Upper lobe of left lung (tissue), 6 donors: ENCODE measurements around the gene ANKS4B. TPM values are rescaled to one million over a fixed set of nuclear protein-coding genes. Genes with fewer than 3 reads are reported as not detected.

ENCODE experiments used
- ATAC-seq, 2 donors: fragments of 200-7000 bp; cut with Tn5 transposase; one replicate each; pipeline ENCODE4 v1.9.1; 2022; ENCODE audit warnings: mild to moderate bottlenecking in 2 of 2, moderate library complexity in 2 of 2; ENCODE audit not compliant: low FRiP score in 2 of 2
- DNase-seq, 2 donors: peaks; one replicate each; pipeline ENCODE4 v3.0.0-alpha.2; 2019 to 2020
- H3K27ac ChIP-seq, 4 donors: fragments of 200-600 bp; sonication (generic); one replicate each; pipeline ENCODE4 v1.5.1; 2016 to 2019
- H3K27me3 ChIP-seq, 4 donors: fragments of 200-600 bp; sonication (generic); one replicate each; pipeline ENCODE4 v1.5.1; 2017 to 2019
- H3K36me3 ChIP-seq, 4 donors: fragments of 200-600 bp; sonication (generic); one replicate each; pipeline ENCODE4 v1.5.1; 2016 to 2019
- H3K4me1 ChIP-seq, 4 donors: fragments of 200-600 bp; sonication (generic); one replicate each; pipeline ENCODE4 v1.5.1; 2018 to 2019
- H3K4me3 ChIP-seq, 4 donors: fragments of 200-600 bp; sonication (generic); one replicate each; pipeline ENCODE4 v1.5.1; 2017 to 2019; ENCODE audit warnings: mild to moderate bottlenecking in 2 of 4, moderate library complexity in 1 of 4
- H3K9me3 ChIP-seq, 4 donors: fragments of 200-600 bp; sonication (generic); one replicate each; pipeline ENCODE4 v1.5.1; 2018 to 2019
- EP300 ChIP-seq, 4 donors: sonication (generic); formaldehyde crosslinking; IDR thresholded peaks; one replicate each; pipeline ENCODE4 v1.5.1; 2017; ENCODE audit warnings: antibody characterized with exemption in 4 of 4, control low read depth in 2 of 4
- POLR2A ChIP-seq, 4 donors: fragments of 450-650 bp; IDR thresholded peaks; one replicate each; pipeline ENCODE4 v1.5.1; 2016 to 2017; ENCODE audit warnings: antibody characterized with exemption in 4 of 4, mild to moderate bottlenecking in 2 of 4
- POLR2AphosphoS5 ChIP-seq, 2 donors: sonication (generic); formaldehyde crosslinking; IDR thresholded peaks; one replicate each; pipeline ENCODE4 v1.5.1; 2017; ENCODE audit warnings: antibody characterized with exemption in 2 of 2
- WGBS, 2 donors: methylation state at CpG; one replicate each; pipeline ENCODE4 v1.1.5; 2017 to 2018; 5-methylcytosine and 5-hydroxymethylcytosine counted together
- total RNA-seq, 6 donors: library from RNA; depleted of rRNA in 4 of 6; stranded (reverse); fragments of >200 nt in 4 of 6; gene quantifications; one replicate each; pipeline versions ENCODE4 v1.1.0 to v1.2.1, GENCODE V29; 2016 to 2021
- TF ChIP-seq, protein P1 (sequence below), 6 experiments: fragments of 450-650 bp in 4 of 6; fragments of 200-600 bp in 2 of 6; sonication (generic) in 2 of 6; IDR thresholded peaks; one replicate each; pipeline ENCODE4 v1.5.1; 2016 to 2019; ENCODE audit warnings: antibody characterized with exemption in 6 of 6
- donor health status: DM: no; HTN: no; CAD: no; lungs with moderate emphysema.
- donor health status: DM: no; HTN: yes; CAD: no; lungs with severe emphysema.

ANKS4B gene
- total RNA-seq, 6 donors from 2014 or later, result 0.06 TPM; not detected in 5

- Histone ChIP-seq H3K4me3 (no peak overlapping the region), H3K9me3 (no peaks in the 10 kb centered on the region), H3K36me3 (no peaks in the 10 kb centered on the region), H3K4me1 (peaks cover 0 to 6% (median under 1%) of the 10 kb centered on the region in 4 donors), H3K27ac (no peak overlapping the region), H3K27me3 (no peaks in the 10 kb centered on the region)
- TF ChIP-seq POLR2AphosphoS5 (IDR thresholded peaks at IDR 0.05) (no peak), POLR2A (IDR thresholded peaks at IDR 0.05) (no peak), EP300 (IDR thresholded peaks at IDR 0.05) (no peak)
- TF ChIP-seq, protein P1, sequence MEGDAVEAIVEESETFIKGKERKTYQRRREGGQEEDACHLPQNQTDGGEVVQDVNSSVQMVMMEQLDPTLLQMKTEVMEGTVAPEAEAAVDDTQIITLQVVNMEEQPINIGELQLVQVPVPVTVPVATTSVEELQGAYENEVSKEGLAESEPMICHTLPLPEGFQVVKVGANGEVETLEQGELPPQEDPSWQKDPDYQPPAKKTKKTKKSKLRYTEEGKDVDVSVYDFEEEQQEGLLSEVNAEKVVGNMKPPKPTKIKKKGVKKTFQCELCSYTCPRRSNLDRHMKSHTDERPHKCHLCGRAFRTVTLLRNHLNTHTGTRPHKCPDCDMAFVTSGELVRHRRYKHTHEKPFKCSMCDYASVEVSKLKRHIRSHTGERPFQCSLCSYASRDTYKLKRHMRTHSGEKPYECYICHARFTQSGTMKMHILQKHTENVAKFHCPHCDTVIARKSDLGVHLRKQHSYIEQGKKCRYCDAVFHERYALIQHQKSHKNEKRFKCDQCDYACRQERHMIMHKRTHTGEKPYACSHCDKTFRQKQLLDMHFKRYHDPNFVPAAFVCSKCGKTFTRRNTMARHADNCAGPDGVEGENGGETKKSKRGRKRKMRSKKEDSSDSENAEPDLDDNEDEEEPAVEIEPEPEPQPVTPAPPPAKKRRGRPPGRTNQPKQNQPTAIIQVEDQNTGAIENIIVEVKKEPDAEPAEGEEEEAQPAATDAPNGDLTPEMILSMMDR (IDR thresholded peaks at IDR 0.05), result no peak
- DNase-seq (no peak), ATAC-seq (no peak)
- WGBS, 2 donors, result 48 to 59% methylated on average over 2 of the region's 2 CpGs
These were observed 5.1 kb upstream of the ANKS4B start for GRCh38 chr16:21228361-21228872.

DNA sequence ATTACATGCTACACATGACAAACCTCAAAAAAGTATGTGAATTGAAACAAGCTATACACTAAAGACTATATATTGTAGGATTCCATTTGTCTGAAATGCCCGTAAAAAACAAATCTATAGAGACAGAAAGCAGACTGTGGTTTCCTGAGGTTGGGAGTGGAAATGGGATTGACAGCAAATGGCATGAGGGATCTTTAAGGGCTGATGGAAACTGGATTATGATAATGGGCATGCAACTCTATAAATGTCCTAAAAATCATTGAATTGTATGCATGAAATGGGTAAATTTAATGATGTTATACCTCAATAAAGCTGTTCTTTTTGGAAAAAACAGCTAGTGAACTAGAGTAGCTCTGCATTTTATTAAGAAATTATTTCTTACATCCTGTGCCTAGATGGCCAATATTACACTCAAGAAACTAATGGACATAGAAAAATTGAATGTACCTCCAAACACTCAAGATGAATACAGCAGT is 416 bp upstream of the ANKS4B start:
- Histone ChIP-seq H3K27me3 (no peaks in the 10 kb centered on the region), H3K9me3 (no peaks in the 10 kb centered on the region), H3K27ac (no peak overlapping the region), H3K4me1 (peaks cover 0 to 4% (median 0%) of the 10 kb centered on the region in 4 donors), H3K4me3 (no peak overlapping the region), H3K36me3 (no peaks in the 10 kb centered on the region)
- 91 to 100% methylated on average over 1 of the region's 1 CpG for WGBS, 2 donors
- ATAC-seq (no peak), DNase-seq (no peak)
- TF ChIP-seq POLR2A (IDR thresholded peaks at IDR 0.05) (no peak), EP300 (IDR thresholded peaks at IDR 0.05) (no peak), POLR2AphosphoS5 (IDR thresholded peaks at IDR 0.05) (no peak)
- TF ChIP-seq, protein P1 (IDR thresholded peaks at IDR 0.05), result no peak

DNA sequence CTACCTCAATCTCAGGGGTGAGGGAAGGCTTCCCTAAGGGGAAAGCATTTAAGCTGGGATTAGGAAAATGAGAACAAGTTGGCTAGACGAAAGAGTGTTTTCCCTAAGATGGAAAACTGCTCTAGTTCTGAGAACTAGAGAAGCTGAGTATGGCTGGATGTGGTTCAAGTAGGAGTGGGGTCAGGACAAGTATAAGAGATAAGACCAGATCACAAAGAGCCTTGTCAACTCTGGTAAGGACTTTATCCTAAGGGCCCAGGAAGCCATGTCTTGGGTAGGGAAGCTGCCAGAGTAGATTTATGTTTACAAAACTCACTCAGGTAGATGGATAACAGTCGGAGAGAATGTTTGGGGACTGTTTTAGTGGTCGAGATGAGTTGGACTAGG is 1.7 kb downstream of the ANKS4B start:
- Histone ChIP-seq H3K9me3 (no peaks in the 10 kb centered on the region), H3K27ac (no peak overlapping the region), H3K4me3 (no peak overlapping the region), H3K36me3 (no peaks in the 10 kb centered on the region), H3K27me3 (no peaks in the 10 kb centered on the region), H3K4me1 (no peaks in the 10 kb centered on the region)
- ATAC-seq (no peak), DNase-seq (no peak)
- no peak for TF ChIP-seq POLR2A (IDR thresholded peaks at IDR 0.05)
- TF ChIP-seq EP300 (IDR thresholded peaks at IDR 0.05), result no peak
- TF ChIP-seq, protein P1 (IDR thresholded peaks at IDR 0.05), result no peak
- TF ChIP-seq POLR2AphosphoS5 (IDR thresholded peaks at IDR 0.05), result no peak
- WGBS, 2 donors, result 73 to 74% methylated on average over 3 of the region's 3 CpGs

DNA sequence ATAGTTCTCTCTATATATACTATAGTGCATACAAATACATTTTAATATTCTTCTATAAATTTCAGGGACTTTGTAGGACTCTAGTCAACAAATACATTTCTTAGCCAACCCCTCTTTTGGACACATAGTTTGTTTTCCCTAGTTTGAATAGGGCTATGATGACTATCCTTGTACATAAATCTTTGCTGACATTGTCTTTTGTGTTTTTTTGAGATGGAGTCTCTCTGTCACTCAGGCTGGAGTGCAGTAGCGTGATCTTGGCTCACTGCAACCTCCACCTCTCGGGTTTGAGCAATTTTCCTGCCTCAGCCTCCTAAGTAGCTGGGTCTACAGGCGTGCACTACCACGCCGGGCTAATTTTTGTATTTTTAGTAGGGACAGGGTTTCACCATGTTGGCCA is 3.3 kb downstream of the ANKS4B start:
- ATAC-seq, result no peak
- WGBS, 2 donors, result 87 to 91% methylated on average over 5 of the region's 5 CpGs

More for the DNA sequence above, 3.3 kb downstream of the ANKS4B start:
- no peaks in the 10 kb centered on the region for H3K9me3 ChIP-seq
- H3K27ac ChIP-seq, result no peak overlapping the region
- no peaks in the 10 kb centered on the region for H3K36me3 ChIP-seq
- H3K27me3 ChIP-seq, result no peaks in the 10 kb centered on the region
- no peaks in the 10 kb centered on the region for H3K4me1 ChIP-seq
- DNase-seq, result no peak
- no peak overlapping the region for H3K4me3 ChIP-seq
- TF ChIP-seq POLR2AphosphoS5 (IDR thresholded peaks at IDR 0.05) (no peak), POLR2A (IDR thresholded peaks at IDR 0.05) (no peak), EP300 (IDR thresholded peaks at IDR 0.05) (no peak)
- TF ChIP-seq, protein P1 (IDR thresholded peaks at IDR 0.05), result no peak
